Activated naive CD4-positive, alpha-beta T cell (primary cell): ENCODE data around the gene TRIM43.
"Not testable (repeated sequence)": the region's sequence is repeated elsewhere in the genome, so short reads cannot be mapped to it uniquely, and the experiment has no call there.

Experiments
- DNase-seq, 4 experiments: peaks; one replicate each; lab custom pipeline; 2025; lab: John Stamatoyannopoulos, UW

TRIM43 gene

GRCh38 chr2:95641787-95642186, 50.0 kb downstream of the TRIM43 start:
- DNase-seq = not testable (repeated sequence)

DNA sequence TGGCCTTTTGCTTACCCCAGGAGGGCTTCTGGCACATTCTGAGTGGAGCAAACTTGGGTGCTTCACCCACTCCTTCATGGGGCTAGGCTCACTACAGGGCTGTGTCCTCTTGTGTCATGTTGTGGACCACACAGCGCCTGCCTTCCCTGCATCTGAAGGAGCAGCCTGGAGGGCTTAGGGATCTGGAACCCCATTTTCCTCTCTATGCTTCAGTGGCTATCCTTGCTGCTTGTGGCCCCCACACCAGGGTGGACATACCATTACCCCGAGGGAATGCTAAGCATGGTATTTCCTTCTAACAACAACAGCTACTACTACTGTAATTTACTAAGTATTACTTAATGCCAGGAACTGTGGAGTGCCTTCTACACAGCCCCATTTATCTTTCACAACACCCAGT, 50.6 kb downstream of the TRIM43 start:
- DNase-seq = not testable (repeated sequence)

GRCh38 chr2:95642951-95643350, 51.1 kb downstream of the TRIM43 start:
- DNase-seq = not testable (repeated sequence)

GRCh38 chr2:95645312-95645711, 53.5 kb downstream of the TRIM43 start:
- not testable (repeated sequence) for DNase-seq

DNA sequence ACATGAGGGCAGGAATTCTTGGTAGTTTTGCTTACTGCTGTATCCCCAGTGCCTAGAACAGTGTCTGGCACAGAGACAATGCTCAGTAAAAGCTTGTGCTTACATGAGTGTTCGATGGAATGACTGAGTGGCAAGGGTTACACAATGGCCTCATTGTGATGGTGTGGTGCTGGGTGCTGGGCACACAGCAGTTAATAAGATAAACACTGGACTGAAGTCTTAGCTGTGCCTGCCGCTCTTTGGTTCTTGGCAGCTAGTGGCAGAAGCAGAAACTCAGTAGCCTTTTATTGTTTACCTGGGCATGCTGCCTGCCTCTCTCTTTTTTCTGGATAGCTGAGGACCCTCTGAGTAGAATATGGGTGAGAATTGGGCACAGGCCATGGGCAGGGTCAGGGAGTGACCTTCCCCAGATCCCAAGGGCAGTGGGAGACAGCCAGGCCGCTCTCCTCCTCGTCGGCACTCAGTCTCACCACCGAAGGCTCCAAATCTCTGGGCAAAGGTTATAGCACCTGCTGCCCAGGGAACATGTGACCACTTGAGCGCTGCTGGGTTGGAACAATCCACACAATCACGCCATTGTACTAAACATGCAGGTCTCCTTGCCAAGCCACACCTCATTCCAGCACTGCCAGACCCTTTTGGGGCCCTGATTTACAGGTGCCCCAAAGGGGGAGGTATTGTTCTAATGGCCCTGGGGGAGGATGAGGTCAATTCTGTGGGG, 54.6 kb downstream of the TRIM43 start:
- not testable (repeated sequence) for DNase-seq

DNA sequence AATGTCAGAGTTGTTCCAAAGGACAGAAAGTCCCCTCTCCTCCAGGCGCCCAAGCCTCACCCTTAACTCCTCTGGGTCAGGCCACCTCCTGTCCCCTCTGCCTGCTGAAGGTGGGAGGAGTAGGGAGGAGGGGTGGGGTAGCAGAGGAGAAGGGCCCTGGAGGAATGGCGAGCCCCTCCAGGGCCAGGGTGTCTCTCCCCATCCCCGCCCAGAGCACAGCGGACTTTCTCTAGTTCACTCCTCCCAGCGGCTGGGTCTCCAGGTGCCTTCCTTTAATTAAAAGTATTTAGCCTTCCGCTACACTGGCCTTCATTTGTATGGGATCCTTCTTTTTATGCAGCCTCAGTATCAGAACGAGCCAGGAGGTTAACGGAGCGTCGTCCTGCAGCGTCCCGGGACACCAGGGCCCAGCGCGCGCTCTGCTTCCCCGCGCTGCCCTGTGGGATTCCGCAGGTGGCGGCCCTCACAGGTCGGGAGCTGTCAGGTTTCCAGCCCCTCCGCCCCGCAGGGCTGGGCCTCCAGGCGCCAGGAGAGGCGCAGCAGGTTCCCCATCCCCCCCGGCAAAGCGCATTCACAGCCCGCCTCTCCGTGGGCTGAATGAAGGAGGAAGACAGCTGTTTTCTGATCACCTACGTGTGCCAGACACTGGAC, 57.2 kb downstream of the TRIM43 start:
- not testable (repeated sequence) for DNase-seq
